HG03521 (cell line): Measurements from ENCODE around the gene PSG5.
"Not testable (repeated sequence)": the region's sequence is repeated elsewhere in the genome, so short reads cannot be mapped to it uniquely, and the experiment has no call there.

Source experiments
- ATAC-seq: cut with Tn5 transposase; IDR thresholded peaks from one replicate; pipeline ENCODE4 v1.9.1; 2021; ENCODE audit warnings: mild to moderate bottlenecking, moderate library complexity; ENCODE audit not compliant: unreplicated experiment

The PSG5 gene

GRCh38 chr19:43188092-43188491 lies 1.8 kb upstream of the PSG5 start:
- not testable (repeated sequence) for ATAC-seq

DNA sequence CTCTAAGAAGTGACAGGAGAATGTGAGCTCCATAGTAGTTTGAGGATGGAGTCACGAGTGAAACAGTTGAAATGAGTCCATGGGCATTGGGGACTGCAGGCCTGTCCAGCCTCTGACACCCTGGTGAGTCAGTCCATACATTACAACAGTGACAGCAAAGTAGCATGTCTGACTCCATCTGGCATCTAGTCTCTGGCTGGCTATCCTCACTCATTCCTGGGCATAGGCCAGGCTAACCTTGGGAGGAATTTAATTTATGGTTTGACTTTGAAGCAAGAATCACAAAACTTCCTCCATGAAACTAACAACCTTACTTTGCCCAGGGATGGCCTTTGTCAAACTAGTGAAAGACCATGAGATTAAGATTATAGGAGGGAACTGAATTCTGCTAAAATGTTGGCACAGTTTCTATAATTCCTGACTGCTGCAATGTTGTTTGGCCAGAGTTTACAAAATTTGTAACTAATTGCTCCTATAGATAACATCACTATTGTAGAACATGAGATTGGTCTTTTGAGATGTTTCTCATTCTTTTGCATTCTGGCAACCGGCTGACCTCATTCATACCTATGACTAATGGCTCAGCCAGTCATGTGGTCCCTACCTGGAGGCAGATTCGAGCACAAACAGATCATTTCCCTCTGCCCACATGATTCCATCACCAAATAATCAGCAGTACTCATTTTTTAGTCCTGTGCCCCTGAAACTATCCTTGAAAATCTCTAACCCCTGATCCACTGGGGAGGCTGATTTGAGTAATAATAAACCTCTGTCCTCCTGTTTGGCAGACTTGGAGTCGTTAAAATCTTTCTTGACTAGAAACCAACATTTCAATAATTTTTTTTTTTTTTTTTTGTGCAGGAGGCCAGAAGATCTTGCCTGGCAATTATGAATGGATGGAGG lies 4.2 kb downstream of the PSG5 start:
- not testable (repeated sequence) for ATAC-seq

DNA sequence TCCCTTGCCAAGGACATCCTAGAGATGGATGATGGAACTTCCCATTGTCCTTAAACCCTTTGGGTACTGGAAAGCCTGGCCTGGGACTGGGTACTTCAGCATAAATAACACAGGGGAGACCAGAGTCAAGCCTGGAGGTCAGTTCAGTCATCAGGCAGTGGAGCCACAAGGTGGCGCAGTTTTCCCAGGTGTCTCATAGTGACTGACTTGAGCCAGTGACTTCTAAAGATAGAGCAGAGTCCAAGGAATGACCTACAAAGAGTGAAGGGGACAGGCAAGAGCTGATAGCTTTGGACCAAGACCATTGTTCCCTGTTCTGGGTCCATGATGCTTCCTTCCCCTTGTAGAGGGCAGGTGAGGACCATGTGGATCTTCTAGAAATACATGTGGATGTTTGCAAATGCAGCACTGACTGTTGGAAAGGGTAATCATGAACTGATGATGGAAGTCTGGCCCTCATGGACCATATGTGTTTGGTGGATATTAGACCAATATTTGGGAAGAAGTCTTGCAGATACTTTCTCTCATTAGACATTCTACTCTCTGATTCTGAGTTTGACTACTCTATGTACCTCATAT lies 6.7 kb downstream of the PSG5 start:
- not testable (repeated sequence) for ATAC-seq

- ATAC-seq = not testable (repeated sequence)
Measured at GRCh38 chr19:43178577-43178976, 7.8 kb downstream of the PSG5 start.

GRCh38 chr19:43165906-43166305 lies 20.4 kb downstream of the PSG5 start:
- not testable (repeated sequence) for ATAC-seq

DNA sequence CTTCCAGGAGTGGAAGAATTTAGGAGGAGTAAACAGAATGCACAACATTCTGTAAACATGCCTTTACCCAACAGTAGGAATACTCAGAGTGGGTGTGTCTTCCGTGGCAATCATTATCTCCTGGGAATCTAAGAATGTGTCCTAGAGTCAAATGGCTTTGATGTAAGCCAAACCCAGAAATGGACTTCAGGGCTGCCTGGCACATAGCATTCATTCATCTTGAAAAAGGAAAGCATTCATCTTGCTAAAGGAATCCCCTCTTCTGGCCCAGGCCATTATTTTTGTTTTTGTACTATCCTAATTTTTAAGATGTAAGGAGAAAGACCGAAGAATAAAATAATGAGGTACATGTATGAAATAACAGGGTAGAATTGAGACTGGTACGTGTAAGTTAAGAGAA lies 23.2 kb downstream of the PSG5 start:
- not testable (repeated sequence) for ATAC-seq

DNA sequence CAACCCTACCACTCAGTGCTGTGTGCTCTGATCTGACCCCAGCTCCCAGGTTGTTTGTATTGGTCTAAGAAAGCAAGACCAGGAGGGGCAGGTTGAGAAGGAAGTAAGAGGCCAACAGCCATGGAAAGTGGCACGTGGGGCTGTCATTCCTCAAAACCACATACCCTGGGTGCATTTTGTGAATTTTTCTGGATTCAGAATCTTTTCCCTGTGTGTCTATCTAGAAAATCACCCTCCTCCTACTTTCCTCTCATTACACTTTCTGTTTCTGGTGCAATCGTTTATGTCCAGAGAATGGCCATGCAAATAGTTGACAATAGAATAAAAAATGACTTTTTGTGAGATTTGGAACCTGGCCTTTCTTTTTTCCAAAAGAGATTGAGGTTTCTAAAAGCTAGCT lies 24.1 kb downstream of the PSG5 start:
- not testable (repeated sequence) for ATAC-seq

DNA sequence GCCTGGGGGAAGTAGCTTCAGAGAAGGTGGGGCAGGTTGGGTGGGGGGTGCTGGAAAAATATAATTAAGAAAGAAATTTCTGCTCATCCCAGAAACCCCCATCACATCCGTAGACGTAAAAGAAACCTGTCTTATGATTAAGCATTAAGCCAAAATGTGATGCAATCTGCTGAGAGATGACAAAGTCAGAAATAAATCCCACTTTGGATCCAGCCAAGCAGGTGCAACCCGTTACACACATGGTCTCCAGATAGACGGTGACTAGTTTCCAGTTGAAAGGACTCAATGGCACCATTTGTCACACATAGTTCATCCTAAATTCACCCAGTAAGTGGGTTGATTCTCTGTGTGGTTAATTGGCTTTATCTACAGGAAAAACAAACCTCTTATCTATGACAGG lies 34.1 kb downstream of the PSG5 start:
- ATAC-seq = no peak

DNA sequence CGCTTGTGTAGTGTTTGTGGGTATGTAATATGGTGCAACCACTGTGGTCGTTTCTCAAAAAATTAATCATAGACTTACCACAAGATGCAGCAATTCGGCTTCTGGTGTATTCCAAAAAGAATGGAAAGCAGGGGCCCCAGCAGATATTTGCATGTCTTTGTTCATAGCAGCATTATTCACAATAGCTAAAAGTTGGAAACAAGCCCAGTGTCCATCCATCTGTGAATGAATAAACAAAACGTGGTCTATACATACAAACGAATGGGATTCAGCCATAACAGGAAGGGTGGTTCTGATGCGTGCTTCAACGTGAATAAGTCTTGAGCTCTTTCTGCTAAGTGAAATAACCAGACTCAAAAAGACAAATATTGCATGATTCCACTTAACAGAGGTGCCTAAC lies 36.5 kb downstream of the PSG5 start:
- ATAC-seq = not testable (repeated sequence)

DNA sequence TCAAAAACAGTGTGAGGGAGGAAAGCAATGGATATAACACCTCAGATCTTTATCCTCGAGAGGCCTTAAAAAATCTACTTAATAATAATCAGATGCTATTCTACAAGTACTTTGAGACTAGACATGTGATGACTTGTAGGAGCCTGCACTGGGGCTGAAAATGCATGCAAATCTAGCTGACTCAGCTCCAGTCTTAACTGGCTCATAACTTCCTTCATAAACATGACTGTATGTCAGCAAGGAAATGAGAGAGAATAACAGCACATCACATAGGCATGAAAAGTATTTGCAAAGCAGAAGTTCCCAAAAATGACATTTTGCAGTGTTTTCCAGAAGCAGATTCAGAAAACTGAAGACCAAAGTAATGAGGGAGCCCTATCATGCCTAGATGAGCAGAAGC lies 38.1 kb downstream of the PSG5 start:
- ATAC-seq = no peak

GRCh38 chr19:43141763-43142162 lies 44.6 kb downstream of the PSG5 start:
- ATAC-seq = not testable (repeated sequence)

- ATAC-seq = no peak
Measured at GRCh38 chr19:43132696-43133095, 53.6 kb downstream of the PSG5 start.

DNA sequence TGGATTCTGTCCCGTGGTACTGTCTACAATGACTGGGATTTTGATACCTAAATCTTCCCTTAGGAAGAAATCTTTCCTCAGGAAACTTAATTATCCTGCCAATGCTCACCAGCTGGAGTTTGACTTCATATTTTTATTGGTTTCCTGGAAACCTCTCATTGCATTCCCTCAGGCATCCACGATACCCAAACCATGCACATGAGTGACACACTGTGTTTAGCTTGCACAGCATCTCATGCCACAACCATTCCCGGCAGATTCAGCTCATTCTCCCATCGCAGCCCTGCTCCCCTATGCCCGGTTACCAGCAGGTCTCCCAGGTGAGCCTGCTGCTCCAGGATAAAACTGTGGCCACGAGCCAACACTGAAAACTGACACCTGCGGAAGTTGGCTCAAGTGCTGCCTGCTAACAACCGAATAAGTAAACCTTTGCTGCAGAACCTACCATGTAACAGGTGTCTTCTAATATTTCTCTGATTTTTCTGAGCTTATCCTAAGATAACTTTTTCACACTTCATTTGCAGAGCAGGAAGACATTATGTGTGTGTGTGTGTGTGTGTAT lies 55.0 kb downstream of the PSG5 start:
- ATAC-seq = not testable (repeated sequence)

- ATAC-seq = not testable (repeated sequence)
Measured at GRCh38 chr19:43129197-43129596, 57.1 kb downstream of the PSG5 start.

DNA sequence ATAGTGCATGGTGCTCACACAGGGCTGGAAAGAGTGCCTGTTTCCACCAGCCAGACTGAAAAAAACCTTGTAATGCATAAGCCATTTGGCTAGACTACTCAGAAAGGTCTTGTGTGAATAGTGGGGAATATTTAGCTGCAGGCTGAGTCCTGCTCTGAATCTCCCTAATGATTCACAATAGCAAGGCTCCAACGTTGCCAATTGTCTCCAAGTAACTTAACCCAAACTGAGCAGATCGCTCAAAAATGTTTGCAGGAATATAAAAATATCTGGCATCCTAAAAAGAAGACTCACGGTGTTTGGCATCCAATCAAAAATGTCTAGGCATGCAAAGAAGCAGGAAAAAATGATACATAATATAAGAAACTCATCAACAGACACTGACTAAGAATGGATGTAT lies 59.0 kb downstream of the PSG5 start:
- not testable (repeated sequence) for ATAC-seq

GRCh38 chr19:43126720-43127119 lies 59.6 kb downstream of the PSG5 start:
- ATAC-seq = no peak

DNA sequence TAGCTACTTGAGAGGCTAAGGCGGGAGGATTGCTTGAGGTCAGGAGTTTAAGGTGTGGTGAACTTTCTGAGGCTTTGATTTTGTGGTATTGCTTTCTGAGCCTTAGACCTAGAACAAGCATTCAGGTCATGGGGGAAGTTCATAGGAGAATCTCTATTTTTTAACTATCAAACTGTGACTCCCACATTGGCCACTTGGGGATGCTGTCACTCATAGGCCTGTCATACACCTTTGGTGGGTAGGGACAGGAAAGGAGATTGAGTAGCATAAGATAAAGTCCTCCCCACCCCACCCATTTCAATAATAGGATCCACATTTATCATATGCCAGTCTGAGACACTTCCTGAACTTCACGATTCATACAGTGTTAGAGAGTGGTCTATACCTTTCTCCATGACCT lies 62.0 kb downstream of the PSG5 start:
- no peak for ATAC-seq

- ATAC-seq = not testable (repeated sequence)
Measured at GRCh38 chr19:43120433-43121026, 65.8 kb downstream of the PSG5 start.

DNA sequence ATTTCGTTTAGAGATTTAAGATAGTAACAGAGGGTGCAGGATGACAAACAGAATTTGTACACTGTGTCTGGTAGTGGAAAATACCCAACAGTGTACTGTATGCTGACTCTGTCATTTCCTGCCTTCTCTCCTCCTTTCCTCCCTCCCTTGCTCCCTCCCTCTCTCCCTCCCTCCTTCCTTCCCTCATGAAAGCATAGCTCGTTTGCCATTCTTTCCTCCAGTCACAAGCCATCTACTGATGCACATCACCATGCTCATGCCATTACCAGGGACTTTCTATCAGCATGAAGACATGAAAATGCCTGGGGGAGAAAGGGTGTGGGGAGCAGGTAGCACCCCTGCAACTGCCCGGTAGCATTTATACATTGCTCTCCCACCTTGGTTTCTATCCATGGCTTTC lies 66.8 kb downstream of the PSG5 start:
- ATAC-seq = not testable (repeated sequence)
